NCI-H187 (cell line): ENCODE results near the gene B4GALT4.
"Not testable (repeated sequence)": the region's sequence is repeated elsewhere in the genome, so short reads cannot be mapped to it uniquely, and the experiment has no call there.

Source experiments
- DNase-seq, 2 experiments: peaks; one replicate each; lab custom pipeline; 2025; lab: John Stamatoyannopoulos, UW

The B4GALT4 gene

GRCh38 chr3:119205209-119205608 lies 35.5 kb downstream of the B4GALT4 start:
- DNase-seq, result no peak

GRCh38 chr3:119195911-119196310 lies 44.8 kb downstream of the B4GALT4 start:
- no peak for DNase-seq

- no peak for DNase-seq
Observed at GRCh38 chr3:119195151-119195476, 45.6 kb downstream of the B4GALT4 start.

- no peak for DNase-seq
Observed at GRCh38 chr3:119194237-119195150, 46.2 kb downstream of the B4GALT4 start.

GRCh38 chr3:119191800-119192199 lies 48.9 kb downstream of the B4GALT4 start:
- DNase-seq, result no peak

- no peak for DNase-seq
Observed at GRCh38 chr3:119187266-119187665, 53.4 kb downstream of the B4GALT4 start.

- DNase-seq, result no peak
Observed at GRCh38 chr3:119184796-119185570, 55.7 kb downstream of the B4GALT4 start.

- no peak for DNase-seq
Observed at GRCh38 chr3:119184111-119184510, 56.6 kb downstream of the B4GALT4 start.

- no peak for DNase-seq
Observed at GRCh38 chr3:119181765-119182164, 58.9 kb downstream of the B4GALT4 start.

GRCh38 chr3:119177321-119177720 lies 63.4 kb downstream of the B4GALT4 start:
- no peak for DNase-seq

GRCh38 chr3:119176778-119177177 lies 63.9 kb downstream of the B4GALT4 start:
- DNase-seq, result no peak

- no peak for DNase-seq
Observed at GRCh38 chr3:119175872-119176756, 64.6 kb downstream of the B4GALT4 start.

GRCh38 chr3:119173325-119173724 lies 67.4 kb downstream of the B4GALT4 start, which contains the start of gene UPK1B:
Gene UPK1B (plus strand): TSS chr3:119173598. CDS start chr3:119186742, 13,144 bp downstream.
- DNase-seq, result no peak

GRCh38 chr3:119170821-119171220 lies 69.9 kb downstream of the B4GALT4 start:
- no peak for DNase-seq

GRCh38 chr3:119164745-119165144 lies 75.9 kb downstream of the B4GALT4 start:
- DNase-seq, result not testable (repeated sequence)
